Activated T-cell treated with anti-CD3 and anti-CD28 coated beads, Interleukin-2, amount 50 U/mL, for 1 hour (primary cell): Measurements from ENCODE around the gene LRP1.

ENCODE experiments used
- DNase-seq: peaks from one replicate; pipeline ENCODE4 v3.0.0-alpha.2; 2020

LRP1 gene

GRCh38 chr12:57227315-57228115, 99.2 kb downstream of the LRP1 start:
- DNase-seq, result no peak

GRCh38 chr12:57229046-57229633, 100.9 kb downstream of the LRP1 start:
- DNase-seq, result no peak

- peak; percentile 86 for DNase-seq
These were observed 101.5 kb downstream of the LRP1 start, which contains the start of gene SHMT2 for GRCh38 chr12:57229634-57230380. SHMT2 (plus strand) TSS chr12:57229711; CDS start chr12:57229779, 68 bp downstream.

- no peak for DNase-seq
These were observed 102.3 kb downstream of the LRP1 start for GRCh38 chr12:57230381-57231155.

GRCh38 chr12:57231276-57232021, 103.2 kb downstream of the LRP1 start:
- no peak for DNase-seq

- DNase-seq, result no peak
These were observed 104.0 kb downstream of the LRP1 start for GRCh38 chr12:57232156-57232756.

GRCh38 chr12:57233357-57234232, 105.3 kb downstream of the LRP1 start:
- DNase-seq, result no peak

- no peak for DNase-seq
These were observed 105.9 kb downstream of the LRP1 start for GRCh38 chr12:57234233-57234570.

- DNase-seq, result no peak
These were observed 106.3 kb downstream of the LRP1 start for GRCh38 chr12:57234571-57235016.

GRCh38 chr12:57235017-57235727, 106.9 kb downstream of the LRP1 start:
- DNase-seq, result no peak

- no peak for DNase-seq
These were observed 107.4 kb downstream of the LRP1 start for GRCh38 chr12:57235728-57236131.

GRCh38 chr12:57236201-57236924, 108.1 kb downstream of the LRP1 start:
- DNase-seq, result no peak

- no peak for DNase-seq
These were observed 108.8 kb downstream of the LRP1 start for GRCh38 chr12:57236925-57237595.

- DNase-seq, result no peak
These were observed 109.3 kb downstream of the LRP1 start for GRCh38 chr12:57237596-57237931.

GRCh38 chr12:57237932-57238853, 109.9 kb downstream of the LRP1 start:
- peak; percentile 49 for DNase-seq

GRCh38 chr12:57238854-57239554, 110.7 kb downstream of the LRP1 start:
- peak; percentile 92 for DNase-seq

GRCh38 chr12:57239587-57240065, 111.3 kb downstream of the LRP1 start:
- DNase-seq, result no peak
